CD4-positive, alpha-beta T cell treated with Interleukin-15 for 1 hour (primary cell): Measurements from ENCODE around the gene MYO16.

ENCODE experiments used
- DNase-seq: peaks from one replicate; pipeline ENCODE4 v3.0.0-alpha.2; 2020

MYO16 gene

GRCh38 chr13:108947551-108948030 is 318.2 kb downstream of the MYO16 start:
- DNase-seq: no peak

GRCh38 chr13:108948251-108948671 is 318.9 kb downstream of the MYO16 start:
- DNase-seq: no peak

- DNase-seq: no peak
These were observed 321.1 kb downstream of the MYO16 start for GRCh38 chr13:108950333-108951010.

GRCh38 chr13:108955741-108956140 is 326.3 kb downstream of the MYO16 start:
- no peak for DNase-seq

GRCh38 chr13:108957369-108958012 is 328.1 kb downstream of the MYO16 start:
- no peak for DNase-seq

- DNase-seq: no peak
These were observed 328.6 kb downstream of the MYO16 start for GRCh38 chr13:108958013-108958376.

- no peak for DNase-seq
These were observed 329.8 kb downstream of the MYO16 start for GRCh38 chr13:108959234-108959633.

GRCh38 chr13:108960006-108960405 is 330.6 kb downstream of the MYO16 start:
- no peak for DNase-seq

GRCh38 chr13:108961542-108962125 is 332.2 kb downstream of the MYO16 start:
- DNase-seq: no peak

- no peak for DNase-seq
These were observed 333.2 kb downstream of the MYO16 start for GRCh38 chr13:108962654-108963053.

GRCh38 chr13:108963276-108963810 is 333.9 kb downstream of the MYO16 start:
- DNase-seq: no peak

- DNase-seq: no peak
These were observed 334.6 kb downstream of the MYO16 start for GRCh38 chr13:108963846-108964600.

- DNase-seq: no peak
These were observed 335.2 kb downstream of the MYO16 start for GRCh38 chr13:108964606-108965005.

- DNase-seq: no peak
These were observed 338.0 kb downstream of the MYO16 start for GRCh38 chr13:108967371-108967770.

- DNase-seq: no peak
These were observed 339.2 kb downstream of the MYO16 start for GRCh38 chr13:108968566-108968965.

- no peak for DNase-seq
These were observed 345.3 kb downstream of the MYO16 start for GRCh38 chr13:108974686-108975085.

- DNase-seq: no peak
These were observed 350.8 kb downstream of the MYO16 start for GRCh38 chr13:108980237-108980636.

- DNase-seq: no peak
These were observed 352.0 kb downstream of the MYO16 start for GRCh38 chr13:108981407-108981806.

GRCh38 chr13:108983273-108983672 is 353.9 kb downstream of the MYO16 start:
- no peak for DNase-seq

GRCh38 chr13:108984251-108984920 is 355.0 kb downstream of the MYO16 start:
- no peak for DNase-seq

GRCh38 chr13:108985166-108985565 is 355.8 kb downstream of the MYO16 start:
- DNase-seq: no peak

- DNase-seq: no peak
These were observed 358.1 kb downstream of the MYO16 start for GRCh38 chr13:108987517-108987916.

- DNase-seq: no peak
These were observed 358.5 kb downstream of the MYO16 start for GRCh38 chr13:108987944-108988343.
